Left forelimb (tissue), 1 donor: ENCODE results near the gene SH3PXD2B.

Source experiments
- DNase-seq: peaks from one replicate; pipeline ENCODE4 v3.0.0-alpha.2; 2018; ENCODE audit warnings: low spot score

The SH3PXD2B gene

DNA sequence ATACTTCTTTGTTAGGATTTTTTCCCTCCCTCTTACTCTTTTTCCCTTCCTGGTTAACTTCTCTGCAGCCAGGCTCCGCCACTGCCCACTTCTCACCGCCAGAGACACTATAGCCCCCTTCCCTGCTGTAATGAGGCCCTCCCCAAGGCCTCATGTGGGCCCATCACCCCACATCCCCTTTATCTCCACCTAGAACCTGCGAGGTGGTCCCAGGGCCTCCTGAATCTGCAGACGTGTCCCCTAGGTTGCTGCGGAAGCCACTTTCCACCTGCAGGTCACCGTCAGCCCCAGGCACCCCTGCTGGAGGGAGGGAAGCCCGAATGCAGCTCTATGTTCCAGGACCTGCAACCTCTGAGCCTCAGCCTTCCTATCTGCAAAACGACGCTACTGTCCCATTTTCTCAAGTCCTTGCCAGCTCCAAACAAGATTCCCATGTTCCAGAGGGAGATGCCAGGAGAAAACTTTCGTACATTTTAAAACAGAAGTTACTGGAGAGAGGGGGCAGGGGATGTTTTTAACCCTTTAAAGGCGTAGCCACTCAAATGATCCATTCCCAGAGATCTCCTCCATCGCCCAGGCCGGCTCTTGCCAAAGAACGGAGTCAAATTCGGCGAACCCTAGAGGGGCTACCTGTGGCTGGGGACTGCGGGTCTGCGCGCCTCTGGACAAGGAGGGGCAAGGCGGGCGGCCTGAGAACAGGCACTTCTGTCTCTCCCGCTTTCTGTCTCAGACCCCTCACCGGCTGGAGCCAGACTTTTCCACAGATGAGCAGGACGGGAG lies 929 bp downstream of the SH3PXD2B start:
- no peak for DNase-seq

DNA sequence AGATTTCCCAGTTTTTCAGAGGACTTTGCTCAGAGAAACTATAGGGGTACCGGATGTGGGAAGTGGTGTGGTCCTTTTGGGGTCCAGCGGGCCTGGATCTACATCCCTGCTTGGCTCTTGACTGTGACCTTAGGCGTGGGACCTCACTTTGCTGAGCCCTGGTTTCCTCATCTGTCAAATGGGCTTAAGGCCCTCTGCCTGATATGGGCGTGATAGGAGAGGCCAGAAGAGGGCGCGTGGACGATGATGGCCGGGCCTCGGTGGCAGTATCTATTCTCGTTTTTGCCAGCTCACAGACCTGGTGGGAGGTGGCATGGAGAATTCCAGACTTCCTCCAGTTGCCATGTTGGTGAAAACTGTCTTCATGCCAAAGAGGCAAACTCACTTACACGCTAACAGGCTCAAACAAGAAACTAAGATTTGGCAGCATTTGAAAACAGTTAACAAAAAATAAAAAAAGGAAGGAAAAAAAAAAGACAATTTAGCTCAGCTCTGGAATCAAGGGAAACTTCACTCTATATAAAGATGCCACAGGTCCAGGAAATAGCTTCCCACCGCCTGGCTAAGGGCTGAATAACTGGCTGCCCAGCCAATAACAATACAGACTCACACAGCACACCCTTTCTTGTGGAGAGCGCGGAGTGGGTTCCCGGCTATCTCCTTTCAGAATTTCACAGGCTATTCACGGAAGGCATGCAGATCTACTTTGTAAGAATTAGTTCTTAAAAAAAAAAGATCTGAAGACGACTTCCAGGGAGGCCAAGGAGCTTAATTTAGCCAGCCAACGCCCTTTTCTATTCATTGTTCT lies 1.7 kb downstream of the SH3PXD2B start:
- DNase-seq, result no peak

DNA sequence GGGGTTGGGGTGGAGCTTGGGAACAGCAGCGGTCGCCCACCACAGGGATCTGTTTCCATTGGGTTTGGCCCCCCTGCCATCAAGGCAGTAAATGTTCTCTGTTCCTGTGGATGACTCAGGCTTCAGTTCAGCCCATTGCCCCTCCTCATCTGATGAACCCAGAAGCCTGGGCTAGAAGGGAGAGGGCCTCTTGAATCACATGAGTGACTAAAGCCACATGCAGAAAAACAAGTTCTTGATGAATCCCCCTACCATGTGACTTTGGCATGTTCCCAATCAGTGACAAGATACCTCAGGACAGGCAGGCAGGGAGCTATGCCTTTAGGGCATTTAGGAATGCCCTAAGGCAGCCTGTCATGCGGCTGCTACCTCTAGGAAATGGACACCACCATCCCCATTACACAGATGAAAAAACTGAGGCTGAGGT lies 2.5 kb downstream of the SH3PXD2B start:
- no peak for DNase-seq

DNA sequence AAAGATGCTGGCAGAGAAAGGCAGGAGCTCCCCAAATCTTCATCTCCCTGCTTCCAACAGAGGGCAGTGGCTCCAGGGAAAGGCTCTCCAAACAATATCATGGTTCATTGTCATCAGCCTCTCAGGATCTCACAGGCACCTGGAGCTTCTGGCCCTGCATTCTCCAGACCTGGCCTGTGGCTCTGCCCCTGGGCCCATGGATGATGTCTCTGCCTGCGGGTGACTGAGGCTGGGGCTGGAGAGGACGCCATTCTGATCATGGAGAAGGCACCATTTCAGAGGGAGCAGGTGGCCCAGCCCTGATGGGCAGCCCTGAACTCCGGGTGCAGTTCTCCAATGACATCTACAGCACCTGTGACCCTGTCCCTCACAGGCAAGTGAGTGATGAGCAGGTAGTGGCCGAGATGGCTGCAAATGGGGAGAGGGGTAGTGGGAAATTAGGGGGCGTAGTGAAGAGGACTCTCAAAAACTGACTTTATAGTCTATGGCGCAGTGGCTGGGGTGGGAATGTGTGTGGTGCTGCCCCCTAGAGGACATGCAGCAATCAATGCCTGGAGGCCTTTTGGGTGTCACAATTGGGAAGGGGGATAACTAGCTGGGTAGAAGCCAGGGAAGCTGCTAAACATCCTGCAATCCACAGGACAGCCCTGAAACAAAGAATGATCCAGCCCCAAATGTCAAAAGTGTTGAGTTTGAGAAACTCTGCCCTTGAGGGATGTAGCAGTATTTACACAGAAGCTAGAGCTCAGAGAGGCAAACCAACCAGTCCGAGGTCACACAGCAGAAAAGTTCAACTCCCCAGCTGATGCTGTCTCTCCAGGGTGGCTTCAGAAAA lies 3.2 kb downstream of the SH3PXD2B start:
- DNase-seq, result no peak

DNA sequence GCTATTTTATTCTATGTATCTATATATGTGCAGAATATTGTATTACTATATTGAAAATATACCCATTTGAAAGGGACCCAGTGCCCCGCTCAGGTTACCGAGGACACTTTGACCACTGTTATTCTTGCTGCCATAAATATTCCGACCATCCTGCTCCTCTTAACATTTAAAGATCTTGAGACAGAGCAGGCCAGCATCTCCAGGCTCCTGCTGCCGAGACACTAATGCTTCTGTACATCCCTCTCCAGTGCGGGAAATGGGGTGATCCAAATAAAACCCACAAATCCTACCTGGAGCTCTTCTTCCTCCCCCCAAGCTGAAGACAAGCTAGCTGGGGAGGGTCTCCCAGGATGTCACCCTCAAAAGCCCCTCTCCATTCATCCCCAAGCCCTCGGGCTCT lies 3.9 kb downstream of the SH3PXD2B start:
- no peak for DNase-seq

DNA sequence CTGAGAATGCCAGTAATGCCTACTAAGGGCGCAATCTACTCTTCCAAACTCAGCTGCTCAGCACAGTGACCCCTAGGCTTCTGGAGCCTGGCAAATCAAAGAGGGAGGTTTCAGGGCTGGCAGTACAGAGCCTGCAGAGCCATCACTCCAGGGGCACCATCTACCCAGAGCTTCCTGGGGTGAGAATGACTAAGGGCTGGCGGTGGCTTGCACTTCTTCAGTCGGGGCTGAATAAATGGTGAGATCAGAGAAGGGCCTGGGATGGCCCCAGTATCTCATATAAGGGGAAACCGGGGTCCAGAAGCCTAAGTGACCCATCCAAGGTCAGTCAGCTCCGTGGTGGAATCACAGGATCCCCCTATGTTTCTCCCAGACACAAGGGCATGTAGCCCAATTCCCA lies 5.3 kb downstream of the SH3PXD2B start:
- no peak for DNase-seq

DNA sequence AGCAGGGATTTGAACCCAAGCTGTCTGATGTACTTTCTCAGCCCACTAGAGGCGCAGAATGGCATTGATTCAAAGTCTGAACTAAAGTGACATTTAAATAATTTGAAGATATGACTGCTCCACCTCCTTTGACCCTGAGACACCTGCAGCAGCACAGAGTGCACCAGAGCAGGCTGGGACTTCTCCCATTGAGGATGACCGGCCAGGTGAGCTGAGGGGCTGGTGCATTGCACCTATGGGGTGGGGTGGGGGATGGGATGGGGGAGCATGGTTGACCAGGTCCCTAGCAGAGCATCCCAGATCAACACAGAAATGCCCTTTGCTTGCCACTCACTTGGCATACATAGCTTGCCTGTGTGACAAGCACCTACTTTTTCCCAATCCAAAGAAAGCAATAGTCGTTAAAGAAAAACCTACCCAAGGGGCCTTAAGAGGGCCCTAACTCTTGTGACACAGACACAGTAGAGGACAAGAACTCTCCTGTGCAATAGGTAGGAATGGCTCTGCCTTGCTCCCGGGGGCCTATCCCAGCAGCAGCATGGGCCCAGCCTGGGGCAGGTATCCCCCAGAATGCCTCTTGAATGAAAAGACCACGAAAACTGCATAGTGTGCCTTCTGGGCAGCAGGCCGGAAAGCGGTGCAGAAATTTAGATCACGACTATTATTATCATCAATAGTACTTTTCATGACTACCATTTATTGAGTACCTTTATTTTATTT lies 6.5 kb downstream of the SH3PXD2B start:
- no peak for DNase-seq

DNA sequence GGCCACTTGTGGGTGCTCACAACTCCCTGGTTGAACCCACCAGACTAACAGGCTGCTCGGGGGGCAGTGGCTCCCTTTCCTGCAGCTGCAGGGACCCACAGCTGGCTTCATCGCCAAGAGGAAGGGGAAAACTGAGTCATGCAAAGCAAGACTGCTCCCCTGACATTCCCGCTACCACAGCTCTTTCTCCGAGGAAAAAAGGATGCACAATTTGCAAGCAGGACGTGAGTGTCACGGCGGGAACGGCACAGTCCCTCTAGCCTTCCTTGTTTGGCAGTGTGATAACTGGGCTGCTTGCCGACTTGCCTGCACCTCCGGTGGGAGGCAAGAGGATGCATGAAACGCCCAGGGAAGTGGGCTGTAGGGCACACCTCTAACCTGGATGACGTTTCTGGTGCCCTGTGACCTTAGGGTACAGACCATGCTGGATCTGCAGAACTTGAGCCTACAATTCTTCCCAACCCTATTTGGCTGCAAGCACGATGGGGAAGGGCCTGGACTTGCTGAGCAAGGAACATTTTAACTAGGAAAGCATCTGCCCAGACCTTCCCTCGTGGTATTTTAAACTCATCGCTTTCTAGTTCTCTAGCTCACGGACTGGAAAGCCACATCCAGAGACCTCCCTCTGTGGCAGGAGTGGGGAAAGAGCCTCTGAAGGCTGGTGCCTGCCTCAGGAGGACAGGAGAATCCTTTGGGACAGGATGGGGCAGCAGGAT lies 7.8 kb downstream of the SH3PXD2B start:
- DNase-seq, result no peak

DNA sequence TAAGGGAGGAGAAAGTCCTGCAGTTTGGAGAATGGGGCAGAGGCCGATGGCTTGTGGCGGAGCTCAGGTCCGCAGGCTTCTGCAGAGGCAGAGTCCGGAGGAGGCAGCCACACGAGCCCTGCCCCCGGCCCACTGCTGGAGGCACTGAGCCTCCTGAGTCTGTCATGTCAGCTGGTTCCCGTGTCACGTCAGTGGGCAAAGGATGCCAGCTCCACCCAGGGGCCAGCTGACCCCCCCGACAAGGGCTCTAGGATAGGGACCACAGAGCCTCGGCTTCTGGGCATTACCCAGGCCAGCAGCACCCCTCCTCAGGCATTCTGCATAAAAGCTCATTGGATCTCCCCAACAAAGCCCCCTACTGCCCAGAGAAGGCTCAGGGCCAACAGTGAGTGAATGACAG lies 8.5 kb downstream of the SH3PXD2B start:
- no peak for DNase-seq

DNA sequence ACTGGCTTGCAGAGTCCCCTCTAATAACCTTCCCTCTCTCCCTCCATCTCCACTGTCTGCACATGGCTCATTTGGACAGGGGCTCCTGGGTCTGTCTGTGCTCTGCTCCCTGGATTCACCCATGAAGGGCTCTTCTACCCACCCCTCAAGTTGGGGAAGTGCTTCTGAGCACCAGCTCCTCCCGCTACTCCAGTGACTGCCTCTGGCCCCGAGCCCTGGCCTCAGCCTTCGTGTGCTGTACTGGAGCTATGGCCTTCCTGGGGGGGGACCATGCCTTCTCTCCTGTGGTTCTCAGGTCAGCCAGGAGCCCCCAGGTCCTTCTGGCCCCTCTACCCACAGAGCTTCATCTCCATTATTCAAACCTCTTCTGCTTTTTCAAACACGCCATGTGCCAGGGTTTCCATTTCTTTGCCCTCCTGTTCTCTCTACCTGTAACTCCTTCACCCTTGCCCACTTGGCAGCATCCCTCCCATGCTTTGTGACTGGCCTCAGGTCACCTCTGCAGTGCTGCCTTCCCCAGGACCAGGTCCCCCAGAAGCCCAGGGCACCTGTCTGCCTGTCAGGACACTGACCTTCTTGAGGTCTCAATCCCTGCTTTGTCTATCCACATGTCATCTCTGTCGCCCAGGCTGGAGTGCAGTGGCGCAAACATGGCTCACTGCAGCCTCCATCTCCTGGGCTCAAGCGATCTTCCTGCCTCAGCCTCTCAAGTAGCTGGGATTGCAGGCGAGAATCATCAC lies 9.5 kb downstream of the SH3PXD2B start:
- no peak for DNase-seq

DNA sequence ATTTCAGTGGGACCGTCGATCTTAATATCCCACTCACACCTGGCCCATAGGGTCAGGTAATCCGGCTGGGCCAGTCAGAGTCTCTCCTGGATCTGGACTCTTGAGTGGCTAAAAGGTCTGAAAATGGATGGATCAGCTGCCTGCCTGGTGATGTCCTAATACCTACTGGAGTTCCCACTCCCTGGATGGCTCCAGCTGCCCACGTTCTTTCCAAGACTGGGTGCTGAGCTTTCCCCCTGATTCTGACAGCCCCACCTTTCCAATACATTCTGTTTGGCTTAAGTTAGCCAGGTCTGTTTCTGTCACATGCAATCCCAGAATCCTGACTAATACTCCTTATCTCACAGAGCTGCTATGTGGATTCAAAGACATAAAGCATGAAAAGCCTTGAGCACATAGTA lies 10.2 kb downstream of the SH3PXD2B start:
- no peak for DNase-seq

DNA sequence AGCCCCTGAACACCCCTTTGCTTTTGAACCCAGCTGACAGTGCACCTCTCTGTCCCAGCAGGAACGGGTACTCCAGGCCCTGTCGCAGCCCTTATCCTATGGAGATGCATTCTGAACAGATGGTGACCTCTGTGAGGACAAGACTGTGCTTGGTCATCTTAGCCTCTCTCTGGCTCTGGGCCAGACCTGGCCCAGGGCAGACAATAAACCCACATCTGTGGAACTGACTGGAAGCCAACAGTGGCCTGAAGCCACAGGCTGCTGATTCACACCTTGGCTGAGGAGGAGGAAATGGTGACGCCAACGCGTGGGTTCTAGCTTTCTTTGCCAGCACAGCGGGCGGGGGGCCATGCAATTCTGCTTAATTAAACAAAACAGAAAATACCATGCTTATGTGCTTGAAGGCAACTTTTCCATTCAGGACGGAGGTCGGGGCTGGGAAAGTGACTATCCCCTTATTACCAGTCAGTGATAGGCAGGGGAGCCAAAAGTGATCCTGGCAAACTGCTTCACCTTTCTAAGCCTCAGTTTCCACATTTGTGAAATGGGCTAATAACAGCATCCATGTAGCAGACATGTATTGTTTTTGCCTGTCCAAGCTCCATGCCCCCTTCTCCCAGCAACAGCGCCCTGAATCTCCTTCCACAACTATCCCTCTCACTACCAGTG lies 10.8 kb downstream of the SH3PXD2B start:
- DNase-seq, result no peak

DNA sequence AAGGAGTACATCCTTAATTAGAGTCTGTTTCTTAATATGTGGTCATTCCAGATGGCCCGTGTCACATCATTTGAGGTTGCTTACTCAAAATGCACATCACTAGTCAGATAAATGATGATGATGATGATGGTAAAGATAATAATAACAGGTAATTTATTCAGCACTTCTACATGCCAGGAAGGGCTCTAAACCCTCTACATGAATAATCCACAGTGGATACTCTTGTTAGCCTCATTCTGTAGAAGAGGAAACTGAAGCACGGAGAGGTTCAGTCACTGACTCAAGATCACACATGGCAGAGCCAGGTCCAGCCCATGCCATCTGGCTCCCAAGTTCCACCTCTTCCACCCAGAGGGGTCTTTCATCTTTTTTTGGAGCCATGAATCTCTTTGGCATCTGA lies 11.7 kb downstream of the SH3PXD2B start:
- DNase-seq, result no peak

DNA sequence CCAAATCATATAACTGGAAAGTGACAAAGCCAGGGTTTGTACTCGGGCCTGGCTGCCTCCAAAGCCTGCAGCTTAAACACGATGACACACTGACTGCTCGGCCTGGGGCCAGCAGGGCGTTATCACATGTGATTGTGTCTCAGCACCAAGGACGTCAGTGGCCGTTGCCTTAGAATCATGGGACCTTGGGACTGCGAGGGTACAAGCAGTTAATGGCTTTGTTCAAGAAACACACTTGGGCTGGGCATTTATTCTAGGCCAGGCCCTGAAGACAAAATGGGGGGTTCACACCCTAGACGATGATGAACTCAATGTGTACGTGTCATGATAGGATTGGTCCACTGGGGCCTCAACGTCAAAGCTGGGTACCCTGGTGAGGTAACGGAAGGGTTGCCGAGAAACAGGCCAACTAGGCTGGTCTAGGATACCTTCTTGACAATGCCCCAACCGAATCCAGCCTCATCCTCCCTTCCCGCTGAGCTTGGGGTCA lies 13.0 kb downstream of the SH3PXD2B start:
- DNase-seq, result no peak

DNA sequence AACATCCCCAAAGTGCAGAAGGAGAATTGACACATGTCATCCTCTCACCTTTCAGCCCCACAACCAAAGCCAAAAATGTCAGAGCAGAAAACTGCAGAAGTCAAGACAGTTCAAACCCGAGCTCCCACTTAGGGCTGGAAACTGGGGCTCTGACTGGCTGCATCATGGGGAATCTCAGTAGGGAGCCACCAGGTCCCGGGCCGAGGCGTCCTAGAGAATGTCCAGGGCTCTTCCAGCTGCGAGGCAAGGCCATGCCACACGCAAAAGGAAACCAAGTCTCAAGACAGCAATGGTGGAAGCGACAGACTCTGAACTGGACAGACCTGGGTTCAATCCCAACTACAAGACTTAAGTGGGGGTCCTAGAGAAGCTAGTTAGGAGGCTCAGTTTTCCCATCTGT lies 13.8 kb downstream of the SH3PXD2B start:
- DNase-seq, result no peak

DNA sequence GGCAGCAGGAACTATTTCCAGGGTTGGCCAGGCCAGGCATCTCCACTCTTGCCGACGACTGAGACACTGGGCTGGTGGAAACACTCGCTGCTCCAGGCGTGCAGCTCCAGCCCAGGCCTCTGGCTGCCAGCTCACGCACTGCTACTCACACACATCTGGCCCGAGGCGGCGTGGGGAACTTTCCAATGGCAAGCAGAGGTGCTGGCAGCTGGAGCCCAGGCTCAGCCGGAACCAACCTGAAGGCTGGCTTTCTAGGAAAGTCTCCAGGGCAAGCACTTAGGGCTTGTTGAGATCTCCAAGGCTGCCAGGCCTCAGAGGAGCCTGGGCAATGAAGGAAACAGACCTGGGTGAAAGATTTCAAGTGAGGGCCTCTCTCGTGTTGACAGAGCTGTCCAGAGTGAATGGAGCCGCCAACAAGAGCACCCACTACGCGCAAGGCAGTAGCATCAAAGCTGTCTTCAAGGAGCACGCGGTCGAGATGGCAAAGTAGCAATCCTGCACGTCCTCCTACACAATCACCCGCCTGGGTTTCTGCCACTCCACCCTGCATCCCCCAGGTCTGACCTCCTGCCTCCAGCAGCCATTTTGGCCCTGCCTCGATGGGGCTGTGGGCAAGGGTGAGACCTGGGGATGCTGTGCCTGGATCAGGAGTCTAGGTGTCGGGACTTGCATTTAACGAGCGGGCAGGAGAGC lies 14.4 kb downstream of the SH3PXD2B start:
- DNase-seq, result no peak

DNA sequence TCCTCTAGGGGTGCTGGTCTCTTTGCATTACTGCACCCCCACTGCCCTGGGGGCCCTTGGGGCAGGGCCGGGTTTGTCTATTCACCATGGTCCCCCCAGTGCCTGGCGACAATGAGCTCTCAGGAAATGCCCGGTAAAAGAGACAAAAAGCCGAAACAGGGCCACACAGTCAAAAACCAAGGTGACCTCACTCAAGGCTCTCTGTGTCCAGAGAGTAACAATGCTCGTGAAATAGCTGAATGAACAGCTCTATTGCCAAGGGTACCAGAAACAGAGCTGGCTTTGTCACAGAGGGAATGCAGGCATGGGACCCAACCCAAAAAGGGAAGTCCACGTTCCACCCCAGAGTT lies 16.0 kb downstream of the SH3PXD2B start:
- DNase-seq, result no peak

DNA sequence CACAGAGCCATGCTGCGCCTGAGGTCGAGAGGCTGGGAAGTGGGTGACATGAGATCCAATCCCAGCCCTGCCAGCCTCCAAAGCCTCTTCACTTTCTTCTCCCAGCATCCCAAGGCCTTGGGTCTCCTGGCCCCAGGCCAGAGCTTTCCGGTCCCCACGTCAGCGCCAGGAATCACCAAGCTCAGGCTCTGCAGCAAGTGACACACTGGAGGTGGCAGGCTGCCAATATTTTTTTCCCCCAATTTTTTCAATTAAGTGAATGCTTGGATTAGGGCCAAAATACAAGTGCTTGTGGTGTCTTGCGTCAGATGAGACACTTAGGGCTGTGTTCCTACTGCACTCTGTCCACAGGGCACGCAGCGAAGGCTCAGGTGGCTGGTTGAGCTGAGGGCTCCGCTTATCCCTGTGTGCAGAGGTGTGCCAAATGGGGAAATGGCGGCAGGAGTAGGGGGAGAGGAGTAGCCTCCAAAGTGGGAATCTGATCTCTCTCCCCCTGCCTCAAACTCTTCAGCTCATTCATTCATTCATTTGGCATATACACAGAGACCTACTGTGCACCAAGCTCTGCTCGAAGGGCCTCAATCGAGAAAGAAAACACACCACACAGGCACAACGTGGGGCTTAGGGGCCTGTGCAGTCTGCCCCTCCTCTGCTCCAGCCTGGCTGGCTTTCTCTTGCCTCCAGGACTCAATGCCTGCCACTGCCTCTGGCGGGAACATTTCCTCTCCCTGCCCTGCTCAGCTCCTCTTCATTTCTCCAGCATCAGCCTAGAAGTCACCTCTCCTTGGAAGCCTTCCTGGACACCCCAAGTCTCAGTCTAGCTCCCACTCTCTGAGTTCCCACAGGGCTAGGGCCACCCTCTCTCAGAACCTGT lies 16.6 kb downstream of the SH3PXD2B start:
- no peak for DNase-seq
